ENCODE measurements around the gene SH2D4B. TPM values are rescaled to one million over a fixed set of nuclear protein-coding genes. Genes with fewer than 3 reads are reported as not detected.

Gene SH2D4B
- total RNA-seq, 1 experiment from 2014 or later: 0.10 TPM

- in situ Hi-C loops (cut with HindIII; ENCODE audit: low pct_unique_long_range_greater_than_20kb, low sequenced_read_pairs): no loop called here
These were observed 155.9 kb downstream of the SH2D4B start for GRCh38 chr10:80693565-80693964.

DNA sequence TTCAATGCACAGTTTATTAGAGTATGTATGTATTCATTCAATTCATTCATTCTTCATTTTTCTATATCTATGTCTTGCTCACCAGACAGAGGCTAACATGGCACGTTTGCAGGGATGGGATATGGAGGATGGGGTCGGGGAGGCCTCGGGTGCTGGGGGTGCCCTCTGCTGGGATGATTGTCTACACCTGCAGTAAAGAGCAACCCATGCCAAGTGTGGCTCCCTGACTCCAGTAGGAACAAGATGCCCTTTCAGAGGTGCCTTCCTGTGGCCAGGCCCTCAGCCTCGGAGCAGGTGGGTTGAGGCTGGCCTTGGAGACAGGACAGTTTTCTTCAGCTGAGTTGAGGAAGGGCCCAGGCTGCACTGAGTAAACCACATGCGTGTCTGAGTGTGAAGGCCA, 157.2 kb downstream of the SH2D4B start:
- BruUV-seq (replicated peaks): no TSS peak
- TF ChIP-seq TCF7L2 (IDR thresholded peaks at IDR 0.05; ENCODE audit: low read depth, low read length) (no peak), REST (IDR thresholded peaks at IDR 0.05; ENCODE audit: insufficient read depth in 1 of 2, low read depth in 2 of 2, low read length in 1 of 2) (no peak)
- Histone ChIP-seq H3K4me3 (ENCODE audit: low read depth in 2 of 2, low read length in 2 of 2) (no peak overlapping the region), H3K4me1 (ENCODE audit: control insufficient read depth, insufficient read depth, low read length) (no peaks in the 10 kb centered on the region), H3K27me3 (ENCODE audit: control insufficient read depth, insufficient read depth, low read length) (peaks cover 9% of the 10 kb centered on the region; the same call in 1 of the 2 replicates), H3K27ac (ENCODE audit: low read length) (no peak overlapping the region), H3K36me3 (ENCODE audit: control insufficient read depth, insufficient read depth, low read length) (no peaks in the 10 kb centered on the region), H3K9me3 (ENCODE audit: control insufficient read depth, insufficient read depth, low read depth, low read length) (no peaks in the 10 kb centered on the region)
- CTCF ChIA-PET: no interaction called here
- intact Hi-C loops (cut with micrococcal nuclease; ENCODE audit: unreplicated experiment) (no loop called here), in situ Hi-C loops (cut with HindIII; ENCODE audit: low pct_unique_long_range_greater_than_20kb, low sequenced_read_pairs) (no loop called here)
- no peak for ATAC-seq
- POLR2A ChIA-PET: no interaction called here
- DNase-seq (ENCODE audit: low read depth, low spot score): no peak

More at GRCh38 chr10:80693565-80693964, 155.9 kb downstream of the SH2D4B start:
- intact Hi-C loops (cut with micrococcal nuclease; ENCODE audit: unreplicated experiment): no loop called here
- no peak for TF ChIP-seq POLR2AphosphoS5 (IDR thresholded peaks at IDR 0.05; ENCODE audit: low read depth, low read length)
- no peak for TF ChIP-seq REST (IDR thresholded peaks at IDR 0.05; ENCODE audit: insufficient read depth in 1 of 2, low read depth in 2 of 2, low read length in 1 of 2)
- TF ChIP-seq TCF7L2 (IDR thresholded peaks at IDR 0.05; ENCODE audit: low read depth, low read length): no peak
- TF ChIP-seq CTCF (IDR thresholded peaks at IDR 0.05): no peak
- no peak for TF ChIP-seq SIN3A (IDR thresholded peaks at IDR 0.05; ENCODE audit: borderline replicate concordance, insufficient read depth, low read depth, low read length)
- no peaks in the 10 kb centered on the region for H3K9me3 ChIP-seq (ENCODE audit: control insufficient read depth, insufficient read depth, low read depth, low read length)
- no peak for DNase-seq (ENCODE audit: low read depth, low spot score)
- H3K27ac ChIP-seq (ENCODE audit: low read length): no peak overlapping the region
- H3K27me3 ChIP-seq (ENCODE audit: control insufficient read depth, insufficient read depth, low read length): peaks cover 9% of the 10 kb centered on the region; the same call in 1 of the 2 replicates
- H3K4me3 ChIP-seq (ENCODE audit: low read depth in 2 of 2, low read length in 2 of 2): no peak overlapping the region
- BruUV-seq (replicated peaks): no TSS peak
- CTCF ChIA-PET: no interaction called here
- H3K36me3 ChIP-seq (ENCODE audit: control insufficient read depth, insufficient read depth, low read length): no peaks in the 10 kb centered on the region
- H3K4me1 ChIP-seq (ENCODE audit: control insufficient read depth, insufficient read depth, low read length): no peaks in the 10 kb centered on the region
- POLR2A ChIA-PET: no interaction called here
- no peak for ATAC-seq

Other genes starting within 250 kb of the SH2D4B start
- gene MAT1A, start 248.2 kb upstream of the SH2D4B start, total RNA-seq (2021; ENCODE audit: unreplicated experiment): 1.5 TPM
- gene DYDC1, start 181.1 kb upstream of the SH2D4B start, total RNA-seq (2021; ENCODE audit: unreplicated experiment): not detected
- gene DYDC2, start 181.1 kb upstream of the SH2D4B start, total RNA-seq (2021; ENCODE audit: unreplicated experiment): not detected
- gene PRXL2A, start 129.4 kb upstream of the SH2D4B start, total RNA-seq (2021; ENCODE audit: unreplicated experiment): 89.0 TPM
- gene TSPAN14, start 83.6 kb upstream of the SH2D4B start, total RNA-seq (2021; ENCODE audit: unreplicated experiment): 39.0 TPM